Muscle of leg (tissue), 11 donors: Measurements from ENCODE around the gene PLCB4. TPM values are rescaled to one million over a fixed set of nuclear protein-coding genes. Genes with fewer than 3 reads are reported as not detected.
A peak's percentile ranks its signal among the peaks of the same experiment; 100 is the strongest.

Experiments
- DNase-seq: peaks from one replicate; pipeline ENCODE4 v3.0.0; 2013
- H3K27ac ChIP-seq: one replicate; pipeline ENCODE4 v1.5.1; 2013; ENCODE audit warnings: mild to moderate bottlenecking, low read length, control low read depth
- H3K27me3 ChIP-seq: one replicate; pipeline ENCODE4 v1.6.1; 2013; ENCODE audit warnings: low read length; ENCODE audit not compliant: control insufficient read depth, insufficient read depth
- H3K36me3 ChIP-seq: one replicate; pipeline ENCODE4 v1.6.1; 2013; ENCODE audit warnings: low read length; ENCODE audit not compliant: control insufficient read depth, insufficient read depth
- H3K4me1 ChIP-seq: one replicate; pipeline ENCODE4 v1.6.1; 2013; ENCODE audit warnings: low read length; ENCODE audit not compliant: control insufficient read depth, insufficient read depth
- H3K4me3 ChIP-seq: one replicate; pipeline ENCODE4 v1.5.1; 2013; ENCODE audit warnings: low read length, control low read depth
- H3K9me3 ChIP-seq: replicated peaks from 2 replicates; pipeline ENCODE4 v1.6.1; 2013; ENCODE audit warnings: low read depth, low read length; ENCODE audit not compliant: control insufficient read depth
- WGBS: methylation state at CpG from one replicate; pipeline ENCODE4 v1.1.5; 2013; ENCODE audit warnings: missing lambda C conversion rate; ENCODE audit not compliant: insufficient coverage; 5-methylcytosine and 5-hydroxymethylcytosine counted together
- polyA plus RNA-seq, 8 donors: library from polyadenylated mRNA; unstranded; fragments of 120-200 nt; gene quantifications; one replicate each; pipeline versions ENCODE4 v1.2.1 to v1.2.3, GENCODE V29; 2013; ENCODE audit warnings: inconsistent platforms in 1 of 8, low replicate concordance in 1 of 8; ENCODE audit not compliant: insufficient read length in 8 of 8, insufficient read depth in 1 of 8
- total RNA-seq: library from RNA; stranded (reverse); fragments of 120-200 nt; gene quantifications from one replicate; pipeline ENCODE4 v1.2.4, GENCODE V29; 2013

Gene PLCB4
- total and polyA plus RNA-seq, 9 donors = 3.1 to 5.8 (median 4.3) TPM

GRCh38 chr20:9161311-9161710 lies 92.4 kb downstream of the PLCB4 start:
- H3K27ac ChIP-seq = no peak overlapping the region
- H3K4me1 ChIP-seq = no peaks in the 10 kb centered on the region
- no peaks in the 10 kb centered on the region for H3K27me3 ChIP-seq
- H3K4me3 ChIP-seq = no peak overlapping the region
- no peaks in the 10 kb centered on the region for H3K9me3 ChIP-seq
- WGBS = no CpG with 5 or more reads among the region's 4 CpGs
- no peaks in the 10 kb centered on the region for H3K36me3 ChIP-seq
- DNase-seq = no peak

GRCh38 chr20:9163251-9163650 lies 94.4 kb downstream of the PLCB4 start:
- Histone ChIP-seq H3K9me3 (no peaks in the 10 kb centered on the region), H3K4me1 (no peaks in the 10 kb centered on the region), H3K27ac (no peak overlapping the region), H3K27me3 (no peaks in the 10 kb centered on the region), H3K36me3 (no peaks in the 10 kb centered on the region), H3K4me3 (no peak overlapping the region)
- no peak for DNase-seq
- 90% methylated on average over 1 of the region's 3 CpGs for WGBS

- no peaks in the 10 kb centered on the region for H3K36me3 ChIP-seq
- no peaks in the 10 kb centered on the region for H3K9me3 ChIP-seq
- H3K27ac ChIP-seq = no peak overlapping the region
- WGBS = no CpG with 5 or more reads among the region's 1 CpG
- no peak for DNase-seq
- H3K4me3 ChIP-seq = no peak overlapping the region
- no peaks in the 10 kb centered on the region for H3K27me3 ChIP-seq
- H3K4me1 ChIP-seq = no peaks in the 10 kb centered on the region
Observed at GRCh38 chr20:9163995-9164394, 95.1 kb downstream of the PLCB4 start.

GRCh38 chr20:9165261-9165660 lies 96.4 kb downstream of the PLCB4 start:
- no peak for DNase-seq
- Histone ChIP-seq H3K4me3 (no peak overlapping the region), H3K4me1 (no peaks in the 10 kb centered on the region), H3K36me3 (no peaks in the 10 kb centered on the region), H3K9me3 (no peaks in the 10 kb centered on the region), H3K27ac (no peak overlapping the region), H3K27me3 (no peaks in the 10 kb centered on the region)
- WGBS = no CpG with 5 or more reads among the region's 2 CpGs

- no peaks in the 10 kb centered on the region for H3K36me3 ChIP-seq
- no peak overlapping the region for H3K27ac ChIP-seq
- WGBS = 86% methylated on average over 4 of the region's 11 CpGs
- no peaks in the 10 kb centered on the region for H3K9me3 ChIP-seq
- H3K4me1 ChIP-seq = no peaks in the 10 kb centered on the region
- DNase-seq = no peak
- H3K27me3 ChIP-seq = no peaks in the 10 kb centered on the region
- no peak overlapping the region for H3K4me3 ChIP-seq
Observed at GRCh38 chr20:9166153-9166780, 97.4 kb downstream of the PLCB4 start.

- H3K36me3 ChIP-seq = no peaks in the 10 kb centered on the region
- DNase-seq = no peak
- no peak overlapping the region for H3K4me3 ChIP-seq
- no peaks in the 10 kb centered on the region for H3K27me3 ChIP-seq
- H3K4me1 ChIP-seq = no peaks in the 10 kb centered on the region
- WGBS = no CpG with 5 or more reads among the region's 7 CpGs
- no peaks in the 10 kb centered on the region for H3K9me3 ChIP-seq
- no peak overlapping the region for H3K27ac ChIP-seq
Observed at GRCh38 chr20:9169409-9169808, 100.5 kb downstream of the PLCB4 start.

GRCh38 chr20:9172851-9173250 lies 104.0 kb downstream of the PLCB4 start:
- WGBS = no CpG with 5 or more reads among the region's 2 CpGs
- H3K4me3 ChIP-seq = no peak overlapping the region
- no peaks in the 10 kb centered on the region for H3K4me1 ChIP-seq
- no peaks in the 10 kb centered on the region for H3K9me3 ChIP-seq
- peak; percentile 54 for DNase-seq
- H3K27ac ChIP-seq = no peak overlapping the region
- H3K27me3 ChIP-seq = no peaks in the 10 kb centered on the region
- no peaks in the 10 kb centered on the region for H3K36me3 ChIP-seq

GRCh38 chr20:9177278-9177677 lies 108.4 kb downstream of the PLCB4 start:
- Histone ChIP-seq H3K4me1 (no peaks in the 10 kb centered on the region), H3K9me3 (no peaks in the 10 kb centered on the region), H3K4me3 (no peak overlapping the region), H3K27ac (no peak overlapping the region), H3K36me3 (no peaks in the 10 kb centered on the region), H3K27me3 (no peaks in the 10 kb centered on the region)
- 70% methylated on average over 2 of the region's 4 CpGs for WGBS
- no peak for DNase-seq

- Histone ChIP-seq H3K9me3 (no peaks in the 10 kb centered on the region), H3K4me1 (no peaks in the 10 kb centered on the region), H3K4me3 (no peak overlapping the region), H3K27ac (no peak overlapping the region), H3K36me3 (no peaks in the 10 kb centered on the region), H3K27me3 (no peaks in the 10 kb centered on the region)
- DNase-seq = no peak
- WGBS = 71% methylated on average over 1 of the region's 1 CpG
Observed at GRCh38 chr20:9179193-9179802, 110.4 kb downstream of the PLCB4 start.

GRCh38 chr20:9179867-9180266 lies 111.0 kb downstream of the PLCB4 start:
- Histone ChIP-seq H3K27me3 (no peaks in the 10 kb centered on the region), H3K4me3 (no peak overlapping the region), H3K4me1 (no peaks in the 10 kb centered on the region), H3K27ac (no peak overlapping the region), H3K36me3 (no peaks in the 10 kb centered on the region), H3K9me3 (no peaks in the 10 kb centered on the region)
- DNase-seq = no peak
